Mammary epithelial cell (primary cell): Measurements from ENCODE around the gene STK17A.

ENCODE experiments used
- CTCF ChIP-seq, 2 donors: IDR thresholded peaks in 1 of 2; conservative IDR thresholded peaks in 1 of 2; 2 replicates each; pipeline ENCODE4 v1.5.1; 2011 to 2012; ENCODE audit warnings: inconsistent platforms in 2 of 2, low read length in 2 of 2, mild to moderate bottlenecking in 2 of 2, control low read depth in 1 of 2, low read depth in 1 of 2; ENCODE audit not compliant: insufficient read depth in 1 of 2; ENCODE audit errors: extremely low read depth in 1 of 2
- EZH2 ChIP-seq: IDR thresholded peaks from 2 replicates; pipeline ENCODE4 v1.6.1; 2012; ENCODE audit warnings: low read length, inconsistent platforms, borderline replicate concordance

- no peak for TF ChIP-seq CTCF (conservative IDR thresholded peaks at IDR 0.05 in 1 of 2, IDR thresholded peaks at IDR 0.05 in 1 of 2; ENCODE audit: extremely low read depth in 1 of 2, insufficient read depth in 1 of 2, low read depth in 1 of 2, low read length in 2 of 2)
- no peak for TF ChIP-seq EZH2
These were observed 43.8 kb downstream of the STK17A start for GRCh38 chr7:43626695-43627094.
